Thoracic aorta (tissue), 2 donors: ENCODE measurements around the gene AAGAB. TPM values are rescaled to one million over a fixed set of nuclear protein-coding genes. Genes with fewer than 3 reads are reported as not detected.

Experiments used
- ATAC-seq: fragments of 150-250 bp; one replicate; pipeline ENCODE4 v1.8.0; 2017; ENCODE audit warnings: low read depth; ENCODE audit not compliant: insufficient number of reproducible peaks, low FRiP score
- DNase-seq: peaks from one replicate; pipeline ENCODE4 v3.0.0-alpha.2; 2020; ENCODE audit warnings: low spot score
- H3K27ac ChIP-seq, 2 donors: fragments of 200-600 bp; sonication (generic); 1 replicate in 1 of 2; 2 replicates in 1 of 2; pipeline ENCODE4 v1.5.1; 2016; ENCODE audit warnings: mild to moderate bottlenecking in 2 of 2, moderate library complexity in 2 of 2
- H3K27me3 ChIP-seq: fragments of 200-600 bp; sonication (generic); replicated peaks from 2 replicates; pipeline ENCODE4 v1.6.0; 2016; ENCODE audit warnings: mild to moderate bottlenecking; ENCODE audit not compliant: insufficient read depth
- H3K36me3 ChIP-seq: fragments of 200-600 bp; sonication (generic); one replicate; pipeline ENCODE4 v1.5.1; 2016
- H3K4me1 ChIP-seq, 2 donors: fragments of 200-600 bp; sonication (generic); 1 replicate in 1 of 2; 2 replicates in 1 of 2; pipeline versions ENCODE4 v1.5.1 to v1.6.0; 2016; ENCODE audit warnings: low read depth in 2 of 2, mild to moderate bottlenecking in 1 of 2; ENCODE audit not compliant: control insufficient read depth in 1 of 2
- H3K4me3 ChIP-seq: fragments of 200-600 bp; sonication (generic); 2 replicates; pipeline ENCODE4 v1.5.1; 2016; ENCODE audit warnings: mild to moderate bottlenecking
- H3K9me3 ChIP-seq: fragments of 200-600 bp; sonication (generic); 2 replicates; pipeline ENCODE4 v1.5.1; 2016
- CTCF ChIP-seq: fragments of 200-600 bp; sonication (generic); IDR thresholded peaks from one replicate; pipeline ENCODE4 v1.5.1; 2019; ENCODE audit warnings: antibody characterized with exemption
- total RNA-seq, 2 donors: library from RNA; depleted of rRNA; stranded (reverse); fragments of >200 nt; gene quantifications; one replicate each; pipeline versions ENCODE4 v1.1.0 to v1.2.3, GENCODE V29; 2016

AAGAB gene
- total RNA-seq, 2 donors from 2014 or later = 26.0 to 26.7 TPM

- H3K4me1 ChIP-seq = peaks cover 27 to 55% of the 10 kb centered on the region in 2 donors
- H3K27me3 ChIP-seq = no peaks in the 10 kb centered on the region
- no peak for TF ChIP-seq CTCF
- no peak overlapping the region for H3K4me3 ChIP-seq
- DNase-seq (no peak), ATAC-seq (no peak)
- H3K36me3 ChIP-seq = peaks cover 16% of the 10 kb centered on the region
- no peaks in the 10 kb centered on the region for H3K9me3 ChIP-seq
- H3K27ac ChIP-seq = peak overlapping the region; percentile 70 to 90
Measured at GRCh38 chr15:67185051-67185450, 69.4 kb downstream of the AAGAB start.

- DNase-seq (no peak), ATAC-seq (no peak)
- Histone ChIP-seq H3K36me3 (peaks cover 16% of the 10 kb centered on the region), H3K4me3 (no peak overlapping the region), H3K27me3 (no peaks in the 10 kb centered on the region), H3K9me3 (no peaks in the 10 kb centered on the region), H3K27ac (peak overlapping the region; percentile 70 to 90), H3K4me1 (peaks cover 24 to 48% of the 10 kb centered on the region in 2 donors)
- TF ChIP-seq CTCF = no peak
Measured at GRCh38 chr15:67184208-67184925, 70.1 kb downstream of the AAGAB start.

- no peak for DNase-seq
- no peak overlapping the region for H3K4me3 ChIP-seq
- no peaks in the 10 kb centered on the region for H3K27me3 ChIP-seq
- H3K9me3 ChIP-seq = no peaks in the 10 kb centered on the region
- TF ChIP-seq CTCF = no peak
- H3K27ac ChIP-seq = peak overlapping the region; percentile 10 to 11
- no peak for ATAC-seq
- H3K36me3 ChIP-seq = peaks cover 16% of the 10 kb centered on the region
- H3K4me1 ChIP-seq = peaks cover 16 to 44% of the 10 kb centered on the region in 2 donors
Measured at GRCh38 chr15:67183443-67184169, 70.9 kb downstream of the AAGAB start.

GRCh38 chr15:67181221-67181639 lies 73.2 kb downstream of the AAGAB start:
- no peak overlapping the region for H3K4me3 ChIP-seq
- no peaks in the 10 kb centered on the region for H3K27me3 ChIP-seq
- peaks cover 9% of the 10 kb centered on the region for H3K36me3 ChIP-seq
- TF ChIP-seq CTCF = no peak
- H3K27ac ChIP-seq = no peak overlapping the region
- DNase-seq (no peak), ATAC-seq (no peak)
- peaks cover 16 to 44% of the 10 kb centered on the region in 2 donors for H3K4me1 ChIP-seq
- no peaks in the 10 kb centered on the region for H3K9me3 ChIP-seq

GRCh38 chr15:67180514-67181191 lies 73.8 kb downstream of the AAGAB start:
- Histone ChIP-seq H3K4me3 (no peak overlapping the region), H3K27ac (no peak overlapping the region), H3K4me1 (peaks cover 17 to 44% of the 10 kb centered on the region in 2 donors), H3K36me3 (peaks cover 9% of the 10 kb centered on the region), H3K27me3 (no peaks in the 10 kb centered on the region), H3K9me3 (no peaks in the 10 kb centered on the region)
- DNase-seq (no peak), ATAC-seq (no peak)
- TF ChIP-seq CTCF = no peak
